ENCODE data around the gene PLK2.
A peak's percentile ranks its signal among the peaks of the same experiment; 100 is the strongest.

Gene PLK2

GRCh38 chr5:58501778-58502417 is 42.0 kb upstream of the PLK2 start:
- H3K27ac ChIP-seq = no peak overlapping the region
- TF ChIP-seq CTCF (IDR thresholded peaks at IDR 0.05) = 0 out of 2 replicates have a peak, but pooled peaks have one; percentile 10
- no peak for TF ChIP-seq ZFX (IDR thresholded peaks at IDR 0.05; ENCODE audit: borderline replicate concordance)

GRCh38 chr5:58499941-58500340 is 40.1 kb upstream of the PLK2 start:
- no peak overlapping the region for H3K27ac ChIP-seq
- no peak for TF ChIP-seq CTCF (IDR thresholded peaks at IDR 0.05)
- TF ChIP-seq ZFX (IDR thresholded peaks at IDR 0.05; ENCODE audit: borderline replicate concordance) = no peak

GRCh38 chr5:58499231-58499630 is 39.3 kb upstream of the PLK2 start:
- H3K27ac ChIP-seq = no peak overlapping the region

DNA sequence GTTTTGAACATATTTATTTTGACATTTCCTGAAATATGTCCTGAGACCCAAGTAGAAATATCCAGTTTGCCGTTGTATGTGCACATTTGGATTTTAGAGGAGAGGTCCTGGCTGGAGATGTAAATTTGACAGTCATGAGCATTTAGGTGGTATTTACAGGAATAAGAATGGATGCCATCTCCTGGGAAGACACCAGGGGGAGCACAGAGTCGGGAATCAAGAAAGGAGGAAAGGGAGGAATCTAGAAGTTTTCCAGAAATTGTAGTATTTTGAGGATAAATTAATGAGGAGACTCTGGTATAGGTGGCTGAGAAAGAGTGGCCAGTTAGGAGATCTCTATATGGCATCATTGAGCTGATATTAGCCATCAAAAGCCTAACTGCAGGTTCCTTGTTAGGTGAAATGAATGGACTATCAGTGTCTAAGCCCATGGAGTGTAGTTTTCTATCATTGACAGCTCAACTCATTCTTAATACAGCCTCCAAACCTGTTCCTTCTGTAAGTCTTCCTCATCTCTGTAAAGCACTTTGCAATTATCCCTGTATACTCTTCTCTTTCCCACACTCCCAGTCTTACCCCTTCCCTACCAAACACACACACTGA is 38.6 kb upstream of the PLK2 start:
- no peak overlapping the region for H3K27ac ChIP-seq
- TF ChIP-seq ZFX (IDR thresholded peaks at IDR 0.05; ENCODE audit: borderline replicate concordance) = no peak
- peak; percentile 86 for TF ChIP-seq CTCF (IDR thresholded peaks at IDR 0.05)

More at GRCh38 chr5:58499231-58499630, 39.3 kb upstream of the PLK2 start:
- no peak for TF ChIP-seq ZFX (IDR thresholded peaks at IDR 0.05; ENCODE audit: borderline replicate concordance)
- TF ChIP-seq CTCF (IDR thresholded peaks at IDR 0.05) = no peak

- TF ChIP-seq CTCF (IDR thresholded peaks at IDR 0.05) (no peak), ZFX (IDR thresholded peaks at IDR 0.05; ENCODE audit: borderline replicate concordance) (no peak)
Observed at GRCh38 chr5:58497921-58498320, 38.0 kb upstream of the PLK2 start.

DNA sequence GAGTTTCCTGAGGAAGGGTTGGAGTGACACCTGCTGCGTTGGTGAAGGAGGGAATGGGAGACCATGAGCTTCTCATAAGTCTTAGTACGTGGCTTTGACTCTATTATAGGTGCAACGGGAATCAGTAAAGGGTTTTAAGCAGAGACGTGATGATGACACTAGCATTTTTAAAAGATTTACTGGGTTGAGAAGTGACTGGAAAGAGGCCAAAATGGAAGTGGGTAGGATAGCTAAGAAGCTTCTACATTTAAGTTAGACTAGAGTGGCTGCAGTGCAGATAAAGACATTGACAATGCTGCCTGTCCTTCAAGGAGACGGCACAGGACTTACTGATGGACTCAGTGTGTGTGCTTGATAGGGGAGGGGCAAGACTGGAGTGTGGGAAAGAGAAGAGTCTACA is 37.5 kb upstream of the PLK2 start:
- H3K27ac ChIP-seq = no peak overlapping the region
- TF ChIP-seq CTCF (IDR thresholded peaks at IDR 0.05) (no peak), ZFX (IDR thresholded peaks at IDR 0.05; ENCODE audit: borderline replicate concordance) (no peak)

More at GRCh38 chr5:58497921-58498320, 38.0 kb upstream of the PLK2 start:
- no peak overlapping the region for H3K27ac ChIP-seq

DNA sequence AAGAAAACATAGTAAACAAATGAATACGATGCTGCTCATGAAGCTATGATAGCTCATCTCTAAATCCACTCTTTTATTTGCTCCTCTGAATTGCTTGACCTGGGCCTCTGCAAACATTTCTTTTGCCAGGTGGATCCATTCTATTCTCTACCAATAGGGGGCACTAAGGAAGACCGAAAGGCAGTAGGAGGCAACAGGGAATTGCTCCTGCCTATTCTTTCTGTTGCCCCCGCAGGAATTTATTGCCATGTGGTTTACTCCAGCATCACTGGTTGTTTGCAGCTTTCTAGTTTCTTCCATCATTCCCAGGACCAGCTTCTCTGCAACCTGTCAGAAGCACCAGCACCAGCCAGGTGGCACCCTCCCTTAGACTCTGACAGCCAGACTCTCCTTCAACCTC is 36.6 kb upstream of the PLK2 start:
- TF ChIP-seq ZFX (IDR thresholded peaks at IDR 0.05; ENCODE audit: borderline replicate concordance) = no peak
- TF ChIP-seq CTCF (IDR thresholded peaks at IDR 0.05) = peak; percentile 67
- no peak overlapping the region for H3K27ac ChIP-seq
